22Rv1 (cell line): ENCODE measurements around the gene LIM2.

Experiments used
- CTCF ChIP-seq: fragments of 450-650 bp; IDR thresholded peaks from 2 replicates; pipeline ENCODE4 v1.5.1; 2017; ENCODE audit warnings: mild to moderate bottlenecking
- ZFX ChIP-seq: fragments of 450-650 bp; IDR thresholded peaks from 2 replicates; pipeline ENCODE4 v1.6.1; 2017; ENCODE audit warnings: antibody characterized with exemption, borderline replicate concordance

DNA sequence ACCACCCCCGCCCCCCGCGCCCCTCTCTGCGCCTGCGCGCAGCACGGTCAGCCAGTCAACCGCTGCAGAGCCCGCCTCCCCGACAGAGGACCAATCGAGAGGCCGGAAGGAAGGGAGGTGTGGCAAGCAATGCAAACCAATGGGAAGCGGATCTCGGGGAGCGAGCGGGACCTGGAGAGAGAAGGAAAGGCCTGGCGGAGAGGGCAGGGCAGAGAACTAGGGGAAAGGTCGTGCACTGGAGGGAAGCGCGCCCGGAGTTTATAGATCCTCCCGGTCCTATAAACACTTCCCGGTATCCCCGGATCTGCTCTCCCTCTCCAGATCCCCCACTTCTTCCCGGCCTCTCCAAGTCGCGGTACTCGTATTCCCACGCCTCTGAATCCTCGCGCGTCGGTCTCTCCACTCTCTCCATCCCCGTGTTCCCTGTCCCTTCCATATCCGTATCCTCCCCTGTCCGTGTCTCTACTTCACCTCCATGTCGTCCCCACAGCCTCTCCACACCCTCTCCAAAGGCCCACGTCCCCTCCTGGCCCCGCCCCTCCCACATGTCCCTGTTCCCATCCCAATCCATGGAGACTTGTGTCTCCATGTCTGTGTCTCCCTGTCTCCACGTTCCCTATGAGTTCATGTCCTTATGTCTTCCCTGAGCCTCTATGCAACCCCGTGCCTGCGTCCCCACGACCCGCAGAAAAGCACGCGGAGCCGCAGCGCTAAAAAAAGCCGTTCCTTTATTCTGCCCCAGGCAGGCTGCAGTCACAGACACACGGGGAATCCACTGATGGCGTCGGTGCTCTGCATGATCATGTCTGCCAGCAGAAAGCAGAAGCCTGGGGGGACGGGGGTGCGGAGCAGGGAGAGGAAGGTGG is 21.2 kb downstream of the LIM2 start:
- TF ChIP-seq CTCF (no peak), ZFX (no peak)
